Endothelial cell of umbilical vein (primary cell): ENCODE measurements around the gene DNAH1.

ENCODE experiments used
- CTCF ChIP-seq, 2 donors: IDR thresholded peaks; 1 replicate in 1 of 2; 2 replicates in 1 of 2; pipeline ENCODE4 v1.5.1; 2011; ENCODE audit warnings: low read length in 2 of 2, mild to moderate bottlenecking in 2 of 2, moderate library complexity in 2 of 2, control low read depth in 1 of 2, inconsistent platforms in 1 of 2, low read depth in 1 of 2; ENCODE audit not compliant: insufficient read depth in 1 of 2; ENCODE audit errors: extremely low read depth in 1 of 2
- EZH2 ChIP-seq: IDR thresholded peaks from 2 replicates; pipeline ENCODE4 v1.6.1; 2012; ENCODE audit warnings: borderline replicate concordance, low read depth, mild to moderate bottlenecking, moderate library complexity, low read length, inconsistent platforms; ENCODE audit not compliant: severe bottlenecking
- POLR2A ChIP-seq: IDR thresholded peaks from 2 replicates; pipeline ENCODE4 v1.6.1; 2012; ENCODE audit warnings: low read depth, mild to moderate bottlenecking, control low read depth, low read length
- POLR2AphosphoS5 ChIP-seq: IDR thresholded peaks from 2 replicates; pipeline ENCODE4 v1.6.1; 2012; ENCODE audit warnings: low read depth, mild to moderate bottlenecking, control low read depth, low read length, moderate library complexity; ENCODE audit not compliant: insufficient read depth

- TF ChIP-seq CTCF (IDR thresholded peaks at IDR 0.05; ENCODE audit: extremely low read depth in 1 of 2, insufficient read depth in 1 of 2, low read depth in 1 of 2, low read length in 2 of 2) (no peak), EZH2 (no peak), POLR2AphosphoS5 (no peak), POLR2A (no peak)
Observed at GRCh38 chr3:52352566-52352965, 36.4 kb downstream of the DNAH1 start.
